ENCODE data around the gene HACD2. TPM values are rescaled to one million over a fixed set of nuclear protein-coding genes. Genes with fewer than 3 reads are reported as not detected.

HACD2 gene
- total RNA-seq, 1 donor from 2014 or later: 30.4 TPM

- no peak for TF ChIP-seq CTCF (conservative IDR thresholded peaks at IDR 0.05)
- no peak within 1 kb of the TSS for H3K27ac Mint-ChIP-seq
- H3K4me1 Mint-ChIP-seq (ENCODE audit: unreplicated experiment): peaks cover 28% of the 10 kb centered on the region
- H3K36me3 Mint-ChIP-seq: peaks cover 5% of the 10 kb centered on the region
- H3K27me3 Mint-ChIP-seq: peaks cover 59% of the 10 kb centered on the region
- peak; percentile 74 for DNase-seq (ENCODE audit: extremely low spot score, unreplicated experiment)
- H3K4me3 Mint-ChIP-seq: peak within 1 kb of the TSS; percentile 83
- H3K9me3 Mint-ChIP-seq: no peaks in the 10 kb centered on the region
Measured at GRCh38 chr3:123448536-123449101, 136.2 kb downstream of the HACD2 start, which contains the start of gene ADCY5. Gene ADCY5, minus strand, starts transcription at chr3:123449090. Its CDS starts 545 bp downstream, at chr3:123448545.

GRCh38 chr3:123447749-123448517 lies 136.9 kb downstream of the HACD2 start:
- Mint-ChIP-seq H3K27ac (no peak overlapping the region), H3K4me1 (ENCODE audit: unreplicated experiment) (peaks cover 25% of the 10 kb centered on the region), H3K4me3 (no peak overlapping the region), H3K27me3 (peaks cover 55% of the 10 kb centered on the region), H3K9me3 (no peaks in the 10 kb centered on the region), H3K36me3 (peaks cover 5% of the 10 kb centered on the region)
- peak; percentile 76 for DNase-seq (ENCODE audit: extremely low spot score, unreplicated experiment)
- TF ChIP-seq CTCF (conservative IDR thresholded peaks at IDR 0.05): peak; percentile 56

- H3K27me3 Mint-ChIP-seq: peaks cover 55% of the 10 kb centered on the region
- no peak overlapping the region for H3K27ac Mint-ChIP-seq
- no peak for TF ChIP-seq CTCF (conservative IDR thresholded peaks at IDR 0.05)
- peaks cover 5% of the 10 kb centered on the region for H3K36me3 Mint-ChIP-seq
- H3K9me3 Mint-ChIP-seq: no peaks in the 10 kb centered on the region
- no peak for DNase-seq (ENCODE audit: extremely low spot score, unreplicated experiment)
- peaks cover 25% of the 10 kb centered on the region for H3K4me1 Mint-ChIP-seq (ENCODE audit: unreplicated experiment)
- peak overlapping the region; percentile 81 for H3K4me3 Mint-ChIP-seq
Measured at GRCh38 chr3:123447416-123447748, 137.5 kb downstream of the HACD2 start.

GRCh38 chr3:123446610-123447109 lies 138.2 kb downstream of the HACD2 start:
- H3K9me3 Mint-ChIP-seq: no peaks in the 10 kb centered on the region
- no peak for TF ChIP-seq CTCF (conservative IDR thresholded peaks at IDR 0.05)
- peak overlapping the region; percentile 81 for H3K4me3 Mint-ChIP-seq
- peaks cover 5% of the 10 kb centered on the region for H3K36me3 Mint-ChIP-seq
- peaks cover 55% of the 10 kb centered on the region for H3K27me3 Mint-ChIP-seq
- H3K27ac Mint-ChIP-seq: no peak overlapping the region
- H3K4me1 Mint-ChIP-seq (ENCODE audit: unreplicated experiment): peaks cover 25% of the 10 kb centered on the region
- no peak for DNase-seq (ENCODE audit: extremely low spot score, unreplicated experiment)

- Mint-ChIP-seq H3K27ac (peak overlapping the region; percentile 24), H3K9me3 (no peaks in the 10 kb centered on the region), H3K36me3 (peaks cover 5% of the 10 kb centered on the region), H3K4me1 (ENCODE audit: unreplicated experiment) (peaks cover 25% of the 10 kb centered on the region), H3K4me3 (peak overlapping the region; percentile 81), H3K27me3 (peaks cover 51% of the 10 kb centered on the region)
- TF ChIP-seq CTCF (conservative IDR thresholded peaks at IDR 0.05): no peak
- no peak for DNase-seq (ENCODE audit: extremely low spot score, unreplicated experiment)
Measured at GRCh38 chr3:123446210-123446609, 138.6 kb downstream of the HACD2 start.
